PC-3 (cell line): ENCODE data around the gene APOC1. TPM values are rescaled to one million over a fixed set of nuclear protein-coding genes. Genes with fewer than 3 reads are reported as not detected.

Experiments used
- ATAC-seq: fragments of 200-7000 bp; cut with Tn5 transposase; 2 replicates; pipeline ENCODE4 v1.9.1; 2020; ENCODE audit warnings: mild to moderate bottlenecking, moderate library complexity
- BruUV-seq: library from RNA; stranded (reverse); fragments of 400-500 nt; replicated peaks from 2 replicates; lab custom pipeline; 2021; lab: Mats Ljungman, UMichigan
- CTCF ChIA-PET: fragments of 300-600 bp; sonication (Branson Sonifier 250); formaldehyde crosslinking; loops from one replicate; lab custom pipeline; 2022; ENCODE audit warnings: antibody characterized with exemption; lab: Charles Lee
- POLR2A ChIA-PET: fragments of 300-600 bp; sonication (Branson Sonifier 250); formaldehyde crosslinking; loops from one replicate; lab custom pipeline; 2022; ENCODE audit warnings: antibody characterized with exemption; ENCODE audit not compliant: unreplicated experiment; lab: Charles Lee
- DNase-seq: peaks from one replicate; pipeline ENCODE4 v3.0.0-alpha.2; 2015
- H2AFZ ChIP-seq: fragments of 300-600 bp; sonication (generic); 2 replicates; pipeline ENCODE4 v1.6.0; 2016; ENCODE audit warnings: antibody characterized with exemption, low read length
- H3F3A ChIP-seq: fragments of 300-600 bp; sonication (generic); one replicate; pipeline ENCODE4 v1.6.0; 2017; ENCODE audit warnings: antibody characterized with exemption, low read length, control low read depth, mild to moderate bottlenecking; ENCODE audit not compliant: unreplicated experiment
- H3K27ac ChIP-seq: fragments of 300-600 bp; sonication (generic); 2 replicates; pipeline ENCODE4 v1.5.1; 2016; ENCODE audit warnings: mild to moderate bottlenecking, low read length
- H3K27me3 ChIP-seq: fragments of 300-600 bp; sonication (generic); 2 replicates; pipeline ENCODE4 v1.6.1; 2016; ENCODE audit warnings: low read length, mixed read lengths
- H3K36me3 ChIP-seq: fragments of 300-600 bp; sonication (generic); 2 replicates; pipeline ENCODE4 v1.6.1; 2016; ENCODE audit warnings: low read depth, mixed run types, low read length, mixed read lengths
- H3K4me1 ChIP-seq: fragments of 300-600 bp; sonication (generic); 2 replicates; pipeline ENCODE4 v1.5.1; 2016; ENCODE audit warnings: low read length; ENCODE audit not compliant: insufficient read depth
- H3K4me2 ChIP-seq: fragments of 300-600 bp; sonication (generic); 2 replicates; pipeline ENCODE4 v1.6.0; 2016; ENCODE audit warnings: low read length
- H3K4me3 ChIP-seq: fragments of 300-600 bp; sonication (generic); 2 replicates; pipeline ENCODE4 v1.5.1; 2016; ENCODE audit warnings: mild to moderate bottlenecking, low read length, mixed read lengths
- H3K79me2 ChIP-seq: fragments of 300-600 bp; sonication (generic); 2 replicates; pipeline ENCODE4 v1.6.1; 2017; ENCODE audit warnings: low read length, mixed read lengths
- H3K9ac ChIP-seq: fragments of 300-600 bp; sonication (generic); 2 replicates; pipeline ENCODE4 v1.6.0; 2016; ENCODE audit warnings: mild to moderate bottlenecking, low read length
- H3K9me2 ChIP-seq: fragments of 300-600 bp; sonication (generic); replicated peaks from 2 replicates; pipeline ENCODE4 v1.6.1; 2016; ENCODE audit warnings: mixed run types, low read length, mixed read lengths
- H3K9me3 ChIP-seq: fragments of 300-600 bp; sonication (generic); 2 replicates; pipeline ENCODE4 v1.6.1; 2016; ENCODE audit warnings: low read length, mixed read lengths
- H4K20me1 ChIP-seq: fragments of 300-600 bp; sonication (generic); 2 replicates; pipeline ENCODE4 v1.6.1; 2016; ENCODE audit warnings: low read length, mixed read lengths
- EZH2 ChIP-seq: fragments of 300-600 bp; sonication (generic); IDR thresholded peaks from one replicate; pipeline ENCODE4 v1.6.1; 2017; ENCODE audit warnings: antibody characterized with exemption, mild to moderate bottlenecking, low read length; ENCODE audit not compliant: unreplicated experiment
- EZH2phosphoT487 ChIP-seq: fragments of 300-600 bp; sonication (generic); IDR thresholded peaks from 2 replicates; pipeline ENCODE4 v1.6.1; 2018; ENCODE audit warnings: mild to moderate bottlenecking, antibody characterized with exemption, low read length, borderline replicate concordance
- intact Hi-C: fragments of 100-400 bp; cut with micrococcal nuclease; formaldehyde crosslinking; loops from 2 replicates; pipeline ENCODE4 v1.9.0; 2023
- total RNA-seq: library from RNA; depleted of rRNA; stranded (reverse); fragments of >200 nt; gene quantifications from 2 replicates; pipeline ENCODE4 v1.2.3, GENCODE V29; 2014
- TF ChIP-seq, protein P1 (sequence below): fragments of 300-600 bp; sonication (generic); conservative IDR thresholded peaks from 2 replicates; pipeline ENCODE4 v1.5.1; 2017; ENCODE audit warnings: antibody characterized with exemption, low read depth, mild to moderate bottlenecking, low read length

Gene APOC1
- total RNA-seq, 1 experiment from 2014 or later: 3.3 TPM

DNA sequence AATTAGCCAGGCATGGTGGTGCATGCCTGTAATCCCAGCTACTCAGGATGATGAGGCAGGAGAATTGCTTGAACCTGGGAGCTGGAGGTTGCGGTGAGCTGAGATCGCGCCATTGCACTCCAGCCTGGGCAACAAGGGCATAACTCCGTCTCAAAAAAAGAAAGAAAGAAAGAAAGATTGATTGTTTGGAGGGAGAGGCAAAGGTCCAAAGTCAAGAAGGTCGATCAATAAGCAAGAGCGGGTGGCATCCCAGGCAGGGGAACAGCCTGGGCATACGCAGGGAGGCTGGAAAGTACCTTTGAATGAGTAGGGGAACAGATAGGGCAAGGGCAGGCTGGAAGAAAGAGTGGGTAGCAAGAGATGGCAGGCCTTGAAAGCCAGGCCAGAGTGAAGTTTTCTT is 15.7 kb downstream of the APOC1 start:
- Histone ChIP-seq H3K4me1 (no peaks in the 10 kb centered on the region; the same call in 1 of the 2 replicates), H4K20me1 (no peaks in the 10 kb centered on the region), H3K4me3 (no peak overlapping the region), H3K9me3 (no peaks in the 10 kb centered on the region), H3K9me2 (no peaks in the 10 kb centered on the region), H2AFZ (no peak overlapping the region), H3F3A (no peaks in the 10 kb centered on the region), H3K36me3 (no peaks in the 10 kb centered on the region), H3K4me2 (no peak overlapping the region), H3K9ac (no peak overlapping the region), H3K27ac (no peak overlapping the region), H3K27me3 (no peaks in the 10 kb centered on the region), H3K79me2 (no peaks in the 10 kb centered on the region)
- TF ChIP-seq, protein P1, sequence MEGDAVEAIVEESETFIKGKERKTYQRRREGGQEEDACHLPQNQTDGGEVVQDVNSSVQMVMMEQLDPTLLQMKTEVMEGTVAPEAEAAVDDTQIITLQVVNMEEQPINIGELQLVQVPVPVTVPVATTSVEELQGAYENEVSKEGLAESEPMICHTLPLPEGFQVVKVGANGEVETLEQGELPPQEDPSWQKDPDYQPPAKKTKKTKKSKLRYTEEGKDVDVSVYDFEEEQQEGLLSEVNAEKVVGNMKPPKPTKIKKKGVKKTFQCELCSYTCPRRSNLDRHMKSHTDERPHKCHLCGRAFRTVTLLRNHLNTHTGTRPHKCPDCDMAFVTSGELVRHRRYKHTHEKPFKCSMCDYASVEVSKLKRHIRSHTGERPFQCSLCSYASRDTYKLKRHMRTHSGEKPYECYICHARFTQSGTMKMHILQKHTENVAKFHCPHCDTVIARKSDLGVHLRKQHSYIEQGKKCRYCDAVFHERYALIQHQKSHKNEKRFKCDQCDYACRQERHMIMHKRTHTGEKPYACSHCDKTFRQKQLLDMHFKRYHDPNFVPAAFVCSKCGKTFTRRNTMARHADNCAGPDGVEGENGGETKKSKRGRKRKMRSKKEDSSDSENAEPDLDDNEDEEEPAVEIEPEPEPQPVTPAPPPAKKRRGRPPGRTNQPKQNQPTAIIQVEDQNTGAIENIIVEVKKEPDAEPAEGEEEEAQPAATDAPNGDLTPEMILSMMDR: no peak
- TF ChIP-seq EZH2 (no peak), EZH2phosphoT487 (no peak)
- DNase-seq (no peak), ATAC-seq (no peak)
- ChIA-PET POLR2A (no interaction called here), CTCF (no interaction called here)
- intact Hi-C loops: no loop called here
- BruUV-seq: no TSS peak

DNA sequence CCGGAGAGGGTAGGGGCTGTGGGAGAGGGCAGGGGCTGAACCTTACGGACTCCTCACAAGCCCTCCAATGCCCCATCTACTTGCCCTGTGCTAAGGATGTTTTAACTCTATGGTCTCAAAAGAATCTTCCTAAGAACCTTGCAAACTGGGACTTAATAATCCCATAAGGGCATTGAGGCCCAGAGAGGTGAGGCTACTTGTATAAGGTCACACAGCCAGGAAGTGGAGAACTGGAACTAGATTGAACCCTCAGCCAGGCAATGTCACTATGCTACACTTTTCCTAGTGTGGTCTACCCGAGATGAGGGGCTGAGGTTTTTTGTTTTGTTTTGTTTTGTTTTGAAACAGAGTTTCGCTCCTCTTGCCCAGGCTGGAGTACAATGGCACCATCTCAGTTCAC is 17.1 kb downstream of the APOC1 start:
- Histone ChIP-seq H2AFZ (no peak overlapping the region), H3K27ac (no peak overlapping the region), H3K4me3 (no peak overlapping the region), H3K9ac (no peak overlapping the region), H3K79me2 (no peaks in the 10 kb centered on the region), H3K27me3 (no peaks in the 10 kb centered on the region), H3K9me3 (no peaks in the 10 kb centered on the region), H3K9me2 (no peaks in the 10 kb centered on the region), H3K36me3 (no peaks in the 10 kb centered on the region), H4K20me1 (no peaks in the 10 kb centered on the region), H3K4me2 (no peak overlapping the region), H3F3A (no peaks in the 10 kb centered on the region), H3K4me1 (no peaks in the 10 kb centered on the region; the same call in 1 of the 2 replicates)
- intact Hi-C loops: no loop called here
- DNase-seq: no peak
- ChIA-PET POLR2A (no interaction called here), CTCF (no interaction called here)
- BruUV-seq: no TSS peak
- TF ChIP-seq, protein P1: no peak
- no peak for TF ChIP-seq EZH2
- TF ChIP-seq EZH2phosphoT487: no peak
- ATAC-seq: no peak

DNA sequence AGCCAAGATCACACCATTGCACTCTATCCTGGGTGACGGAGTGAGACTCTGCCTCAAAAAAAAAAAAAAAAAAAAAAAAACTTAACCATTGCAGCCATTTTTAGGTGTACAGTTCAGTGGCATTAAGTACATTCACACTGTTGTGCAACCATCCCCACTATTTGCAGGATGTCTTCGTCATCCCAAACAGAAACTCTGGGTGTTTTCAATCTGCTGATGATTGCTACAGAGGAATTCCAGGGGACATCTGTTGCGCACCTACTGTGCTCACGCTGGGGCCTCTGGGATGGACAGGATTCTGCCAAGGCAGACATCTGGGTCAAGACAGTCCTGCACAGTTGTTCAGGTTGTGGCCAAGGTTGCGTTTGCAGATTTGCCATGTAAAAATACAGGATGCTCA is 25.3 kb downstream of the APOC1 start:
- Histone ChIP-seq H3K4me3 (no peak overlapping the region), H3K4me2 (no peak overlapping the region), H3K27ac (no peak overlapping the region), H4K20me1 (no peaks in the 10 kb centered on the region), H3F3A (no peaks in the 10 kb centered on the region), H3K27me3 (no peaks in the 10 kb centered on the region), H3K9me2 (no peaks in the 10 kb centered on the region), H2AFZ (no peak overlapping the region), H3K79me2 (no peaks in the 10 kb centered on the region), H3K4me1 (no peaks in the 10 kb centered on the region), H3K9ac (no peak overlapping the region), H3K36me3 (no peaks in the 10 kb centered on the region), H3K9me3 (no peaks in the 10 kb centered on the region)
- POLR2A ChIA-PET: no interaction called here
- no TSS peak for BruUV-seq
- DNase-seq (no peak), ATAC-seq (no peak)
- intact Hi-C loops: no loop called here
- CTCF ChIA-PET: no interaction called here
- TF ChIP-seq EZH2 (no peak), EZH2phosphoT487 (no peak)
- TF ChIP-seq, protein P1: no peak
